Liver (tissue), 9 donors: ENCODE measurements around the gene SUZ12. TPM values are rescaled to one million over a fixed set of nuclear protein-coding genes. Genes with fewer than 3 reads are reported as not detected.
"Not testable (repeated sequence)": the region's sequence is repeated elsewhere in the genome, so short reads cannot be mapped to it uniquely, and the experiment has no call there.

Source experiments
- DNase-seq: peaks from one replicate; pipeline ENCODE4 v3.0.0-alpha.2; 2017; ENCODE audit warnings: low spot score
- H3K27ac ChIP-seq, 2 donors: one replicate each; pipeline ENCODE4 v1.7.0; 2013; ENCODE audit warnings: inconsistent platforms in 2 of 2, low read length in 2 of 2, control low read depth in 1 of 2, low read depth in 1 of 2, mild to moderate bottlenecking in 1 of 2
- H3K27me3 ChIP-seq, 4 donors: one replicate each; pipeline versions ENCODE4 v1.6.1 to v1.7.0; 2013; ENCODE audit warnings: low read length in 3 of 4, inconsistent platforms in 1 of 4, mild to moderate bottlenecking in 1 of 4, moderate library complexity in 1 of 4; ENCODE audit not compliant: control insufficient read depth in 4 of 4, insufficient read depth in 4 of 4
- H3K36me3 ChIP-seq, 4 donors: one replicate each; pipeline versions ENCODE4 v1.6.1 to v1.7.0; 2013; ENCODE audit warnings: low read length in 3 of 4, mild to moderate bottlenecking in 3 of 4, low read depth in 1 of 4, moderate library complexity in 1 of 4; ENCODE audit not compliant: control insufficient read depth in 4 of 4, insufficient read depth in 3 of 4
- H3K4me1 ChIP-seq, 4 donors: one replicate each; pipeline versions ENCODE4 v1.6.1 to v1.7.0; 2013; ENCODE audit warnings: low read length in 3 of 4, mild to moderate bottlenecking in 3 of 4, moderate library complexity in 1 of 4; ENCODE audit not compliant: control insufficient read depth in 4 of 4, insufficient read depth in 4 of 4
- H3K4me3 ChIP-seq, 3 donors: one replicate each; pipeline versions ENCODE4 v1.6.1 to v1.7.0; 2013; ENCODE audit warnings: low read length in 3 of 3, control low read depth in 1 of 3, low read depth in 1 of 3, mild to moderate bottlenecking in 1 of 3
- H3K9ac ChIP-seq, 2 donors: one replicate each; pipeline ENCODE4 v1.7.0; 2013; ENCODE audit warnings: low read length in 2 of 2, mild to moderate bottlenecking in 2 of 2, moderate library complexity in 2 of 2, control low read depth in 1 of 2, low read depth in 1 of 2
- H3K9me3 ChIP-seq, 4 donors: one replicate each; pipeline versions ENCODE4 v1.6.1 to v1.7.0; 2013; ENCODE audit warnings: low read length in 3 of 4; ENCODE audit not compliant: control insufficient read depth in 4 of 4
- EGR1 ChIP-seq, 2 donors: IDR thresholded peaks; 2 replicates each; pipeline ENCODE4 v1.6.1; 2016 to 2018; ENCODE audit warnings: antibody characterized with exemption in 2 of 2, low read depth in 2 of 2
- FOXA1 ChIP-seq: IDR thresholded peaks from 2 replicates; pipeline ENCODE4 v1.6.1; 2016; ENCODE audit warnings: antibody characterized with exemption
- FOXA2 ChIP-seq: IDR thresholded peaks from 2 replicates; pipeline ENCODE4 v1.6.1; 2016; ENCODE audit warnings: antibody characterized with exemption
- HNF4A ChIP-seq, 2 donors: conservative IDR thresholded peaks; 2 replicates each; pipeline ENCODE4 v1.6.1; 2016; ENCODE audit warnings: antibody characterized with exemption in 2 of 2, mild to moderate bottlenecking in 2 of 2
- HNF4G ChIP-seq: IDR thresholded peaks from 2 replicates; pipeline ENCODE4 v1.6.1; 2016; ENCODE audit warnings: antibody characterized with exemption
- JUND ChIP-seq, 2 donors: IDR thresholded peaks; 2 replicates each; pipeline ENCODE4 v1.6.1; 2016; ENCODE audit warnings: antibody characterized with exemption in 2 of 2
- NR2F2 ChIP-seq: IDR thresholded peaks from 2 replicates; pipeline ENCODE4 v1.6.1; 2016; ENCODE audit warnings: antibody characterized with exemption
- SP1 ChIP-seq: IDR thresholded peaks from 2 replicates; pipeline ENCODE4 v1.6.1; 2018; ENCODE audit warnings: antibody characterized with exemption, mild to moderate bottlenecking
- YY1 ChIP-seq: IDR thresholded peaks from 2 replicates; pipeline ENCODE4 v1.6.1; 2016; ENCODE audit warnings: antibody characterized with exemption, mild to moderate bottlenecking
- WGBS: extraction: QIAGEN DNeasy Blood & Tissue Kit; methylation state at CpG from one replicate; pipeline ENCODE4 v1.1.7; 2013; 5-methylcytosine and 5-hydroxymethylcytosine counted together
- polyA plus RNA-seq, 2 donors: library from polyadenylated mRNA; stranded (reverse) in 1 of 2; unstranded in 1 of 2; fragments of 200-250 nt in 1 of 2; fragments of >200 nt in 1 of 2; fragmentation: Nextera tagmentation in 1 of 2; extraction: Ambion mirVana in 1 of 2; gene quantifications; one replicate each; pipeline versions ENCODE4 v1.2.1 to v1.2.3, GENCODE V29; 2013 to 2015
- total RNA-seq, 2 donors: library from RNA; depleted of rRNA; stranded (reverse); fragments of >200 nt; gene quantifications; one replicate each; pipeline ENCODE4 v1.2.3, GENCODE V29; 2014
- TF ChIP-seq, protein P1 (sequence below): IDR thresholded peaks from 2 replicates; pipeline ENCODE4 v1.6.1; 2016; ENCODE audit warnings: antibody characterized with exemption
- TF ChIP-seq, protein P2 (sequence below): IDR thresholded peaks from 2 replicates; pipeline ENCODE4 v1.6.1; 2016; ENCODE audit warnings: antibody characterized with exemption
- donor health status: healthy.
- donor health status: healthy.
- donor health status: healthy.
- donor health status: healthy.
- donor health status: healthy.

Gene SUZ12
- total and polyA plus RNA-seq, 4 donors: 5.2 to 32.4 (median 9.7) TPM

- no peak for TF ChIP-seq JUND (IDR thresholded peaks at IDR 0.05)
- TF ChIP-seq HNF4A (conservative IDR thresholded peaks at IDR 0.05): no peak
- no peak for TF ChIP-seq FOXA1
- no peak for TF ChIP-seq SP1
- TF ChIP-seq, protein P1, sequence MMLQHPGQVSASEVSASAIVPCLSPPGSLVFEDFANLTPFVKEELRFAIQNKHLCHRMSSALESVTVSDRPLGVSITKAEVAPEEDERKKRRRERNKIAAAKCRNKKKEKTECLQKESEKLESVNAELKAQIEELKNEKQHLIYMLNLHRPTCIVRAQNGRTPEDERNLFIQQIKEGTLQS: no peak
- TF ChIP-seq HNF4G: no peak
- TF ChIP-seq, protein P2, sequence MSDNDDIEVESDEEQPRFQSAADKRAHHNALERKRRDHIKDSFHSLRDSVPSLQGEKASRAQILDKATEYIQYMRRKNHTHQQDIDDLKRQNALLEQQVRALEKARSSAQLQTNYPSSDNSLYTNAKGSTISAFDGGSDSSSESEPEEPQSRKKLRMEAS: no peak
- TF ChIP-seq YY1: no peak
These were observed 10.6 kb upstream of the SUZ12 start (continued) for GRCh38 chr17:31926100-31926729.

DNA sequence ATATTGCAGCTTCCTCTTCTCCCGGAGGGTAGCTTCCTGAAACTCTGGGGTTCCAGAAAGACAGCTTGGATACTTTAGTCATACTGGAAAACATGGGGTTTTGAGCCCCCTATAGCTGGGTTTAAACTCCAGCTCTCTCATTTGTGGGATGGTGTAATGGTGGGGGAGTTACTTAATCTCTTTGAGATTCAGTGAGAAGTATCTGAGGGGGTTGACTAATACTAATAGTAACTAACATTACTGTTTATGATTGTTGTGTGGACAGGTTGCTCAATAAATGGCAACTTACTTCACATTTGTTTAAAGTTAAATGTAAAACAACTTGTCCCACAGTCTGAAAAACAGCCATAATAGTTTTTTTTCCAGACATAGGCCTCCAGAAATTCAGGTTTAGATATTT is 5.1 kb upstream of the SUZ12 start:
- H3K9ac ChIP-seq: no peak overlapping the region
- H3K9me3 ChIP-seq: no peaks in the 10 kb centered on the region
- no peak overlapping the region for H3K27ac ChIP-seq
- no peaks in the 10 kb centered on the region for H3K27me3 ChIP-seq
- DNase-seq: no peak
- no peak overlapping the region for H3K4me3 ChIP-seq
- 82% methylated on average over 1 of the region's 1 CpG for WGBS
- TF ChIP-seq EGR1 (IDR thresholded peaks at IDR 0.05; ENCODE audit: low read depth in 2 of 2): no peak
- TF ChIP-seq, protein P2: no peak
- H3K4me1 ChIP-seq: peaks cover 0 to 1% (median 0%) of the 10 kb centered on the region in 4 donors
- H3K36me3 ChIP-seq: no peaks in the 10 kb centered on the region

DNA sequence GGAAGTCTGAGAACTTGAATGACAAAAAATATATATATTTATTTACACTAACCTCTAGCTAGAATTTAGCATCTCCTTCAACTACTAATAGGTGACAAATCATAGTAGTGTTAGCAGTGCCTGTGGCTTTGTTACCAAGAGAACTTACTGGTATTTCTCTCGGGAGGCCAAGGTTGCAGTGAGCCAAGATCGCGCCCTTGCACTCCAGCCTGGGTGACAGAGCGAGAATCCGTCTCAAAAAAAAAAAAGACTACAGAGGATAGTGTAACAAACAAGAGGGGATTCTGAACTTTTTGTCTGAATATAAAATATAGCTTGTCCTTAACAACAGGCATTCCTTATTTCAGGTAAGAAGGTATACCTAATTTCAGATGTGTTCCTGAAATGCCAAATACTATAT is 1.3 kb upstream of the SUZ12 start:
- no peak overlapping the region for H3K9ac ChIP-seq
- H3K9me3 ChIP-seq: no peaks in the 10 kb centered on the region
- no peak overlapping the region for H3K27ac ChIP-seq
- no peaks in the 10 kb centered on the region for H3K27me3 ChIP-seq
- 96% methylated on average over 5 of the region's 5 CpGs for WGBS
- TF ChIP-seq NR2F2: no peak
- TF ChIP-seq SP1: no peak
- TF ChIP-seq FOXA2: no peak
- TF ChIP-seq JUND (IDR thresholded peaks at IDR 0.05): no peak
- no peak for DNase-seq
- H3K4me3 ChIP-seq: no peak overlapping the region
- peaks cover 1 to 6% (median 3%) of the 10 kb centered on the region in 4 donors for H3K4me1 ChIP-seq
- H3K36me3 ChIP-seq: no peaks in the 10 kb centered on the region

- 13% methylated on average over 9 of the region's 12 CpGs for WGBS
These were observed 1.3 kb downstream of the SUZ12 start for GRCh38 chr17:31937926-31938641.

GRCh38 chr17:31941916-31942315 is 5.1 kb downstream of the SUZ12 start:
- not testable (repeated sequence) for H3K9ac ChIP-seq, H3K27me3 ChIP-seq, H3K36me3 ChIP-seq, H3K27ac ChIP-seq, H3K4me3 ChIP-seq, DNase-seq, H3K9me3 ChIP-seq, H3K4me1 ChIP-seq
- WGBS: 97% methylated on average over 11 of the region's 11 CpGs

More at GRCh38 chr17:31937926-31938641, 1.3 kb downstream of the SUZ12 start:
- not testable (repeated sequence) for H3K9me3 ChIP-seq, H3K36me3 ChIP-seq, DNase-seq, H3K4me1 ChIP-seq, H3K27me3 ChIP-seq, H3K27ac ChIP-seq
- H3K9ac ChIP-seq: peak overlapping the region in 1 of 2 donors; percentile 47
- peak overlapping the region in 2 of 3 donors; percentile 37 to 43 for H3K4me3 ChIP-seq

DNA sequence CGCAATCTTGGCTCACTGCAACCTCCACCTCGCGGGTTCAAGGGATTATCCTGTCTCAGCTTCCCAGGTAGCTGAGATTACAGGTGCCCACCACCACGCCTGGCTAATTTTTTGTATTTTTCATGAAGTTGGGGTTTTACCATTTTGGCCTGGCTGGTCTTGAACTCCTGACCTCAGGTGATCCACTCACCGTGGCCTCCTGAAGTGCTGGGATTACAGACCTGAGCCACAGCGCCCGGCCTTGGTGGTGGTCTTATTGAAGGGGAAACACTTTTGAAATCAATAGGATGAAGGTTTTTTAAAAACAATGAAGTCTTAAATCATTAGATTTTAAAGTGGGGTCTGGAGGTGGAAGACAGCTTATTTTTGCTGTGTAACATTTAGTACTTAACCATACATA is 5.6 kb downstream of the SUZ12 start:
- H3K9me3 ChIP-seq, H3K27ac ChIP-seq, H3K36me3 ChIP-seq, DNase-seq, H3K4me3 ChIP-seq, H3K27me3 ChIP-seq, H3K9ac ChIP-seq, H3K4me1 ChIP-seq: not testable (repeated sequence)
- WGBS: 94% methylated on average over 7 of the region's 7 CpGs

DNA sequence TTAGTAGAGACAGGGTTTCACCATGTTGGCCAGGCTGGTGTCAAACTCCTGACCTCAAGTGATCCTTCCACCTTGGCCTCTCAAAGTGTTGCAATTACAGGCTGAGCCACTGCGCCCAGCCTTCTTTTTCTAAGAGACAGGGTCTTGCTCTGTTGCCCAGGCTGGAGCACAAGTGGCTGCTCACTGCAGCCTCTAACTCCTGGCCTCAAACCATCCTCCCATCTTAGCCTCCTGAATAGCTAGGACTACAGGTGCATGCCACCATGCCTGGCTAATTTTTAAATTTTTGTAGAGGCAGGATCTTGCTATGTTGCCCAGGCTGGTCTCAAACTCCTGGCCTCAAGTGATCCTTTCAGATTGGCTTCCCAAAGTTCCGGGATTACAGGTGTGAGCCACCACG is 15.1 kb downstream of the SUZ12 start:
- not testable (repeated sequence) for H3K27me3 ChIP-seq, DNase-seq, H3K4me3 ChIP-seq, H3K36me3 ChIP-seq, H3K9me3 ChIP-seq, H3K9ac ChIP-seq, H3K27ac ChIP-seq, H3K4me1 ChIP-seq
- over 99% methylated on average over 3 of the region's 3 CpGs for WGBS
